ENCODE data around the gene ARHGAP18. TPM values are rescaled to one million over a fixed set of nuclear protein-coding genes. Genes with fewer than 3 reads are reported as not detected.

ARHGAP18 gene
- polyA plus RNA-seq, 3 donors = 31.9 to 40.5 (median 35.3) TPM

- DNase-seq = no peak
Observed at GRCh38 chr6:129672341-129672682, 37.7 kb downstream of the ARHGAP18 start.

GRCh38 chr6:129671442-129672340 lies 38.3 kb downstream of the ARHGAP18 start:
- DNase-seq = no peak

- DNase-seq = no peak
Observed at GRCh38 chr6:129670634-129671033, 39.3 kb downstream of the ARHGAP18 start.

- DNase-seq = no peak
Observed at GRCh38 chr6:129667621-129668020, 42.4 kb downstream of the ARHGAP18 start.

GRCh38 chr6:129667034-129667433 lies 42.9 kb downstream of the ARHGAP18 start:
- no peak for DNase-seq

- no peak for DNase-seq
Observed at GRCh38 chr6:129665555-129665954, 44.4 kb downstream of the ARHGAP18 start.

- DNase-seq = no peak
Observed at GRCh38 chr6:129663531-129663930, 46.4 kb downstream of the ARHGAP18 start.

- DNase-seq = no peak
Observed at GRCh38 chr6:129662980-129663431, 47.0 kb downstream of the ARHGAP18 start.

- DNase-seq = no peak
Observed at GRCh38 chr6:129662406-129662766, 47.6 kb downstream of the ARHGAP18 start.

GRCh38 chr6:129661536-129662405 lies 48.2 kb downstream of the ARHGAP18 start:
- no peak for DNase-seq

- no peak for DNase-seq
Observed at GRCh38 chr6:129660346-129660676, 49.7 kb downstream of the ARHGAP18 start.

GRCh38 chr6:129659590-129660345 lies 50.2 kb downstream of the ARHGAP18 start:
- no peak for DNase-seq

GRCh38 chr6:129659167-129659566 lies 50.8 kb downstream of the ARHGAP18 start:
- DNase-seq = no peak

GRCh38 chr6:129657483-129657882 lies 52.5 kb downstream of the ARHGAP18 start:
- DNase-seq = no peak

GRCh38 chr6:129655334-129655733 lies 54.6 kb downstream of the ARHGAP18 start:
- DNase-seq = no peak

- no peak for DNase-seq
Observed at GRCh38 chr6:129653746-129654145, 56.2 kb downstream of the ARHGAP18 start.

- no peak for DNase-seq
Observed at GRCh38 chr6:129653229-129653628, 56.7 kb downstream of the ARHGAP18 start.

- no peak for DNase-seq
Observed at GRCh38 chr6:129651291-129651691, 58.7 kb downstream of the ARHGAP18 start.

- DNase-seq = no peak
Observed at GRCh38 chr6:129648819-129649491, 61.0 kb downstream of the ARHGAP18 start.

- DNase-seq = no peak
Observed at GRCh38 chr6:129647044-129647443, 62.9 kb downstream of the ARHGAP18 start.

- no peak for DNase-seq
Observed at GRCh38 chr6:129646642-129647041, 63.3 kb downstream of the ARHGAP18 start.
